Dendritic cell treated with granulocyte-macrophage colony-stimulating factor and Interleukin-4, amounts not matched to agents 40 ng/mL and 50 ng/mL, for 4 days (primary cell): Measurements from ENCODE around the gene ARHGEF26.
"Not testable (repeated sequence)": the region's sequence is repeated elsewhere in the genome, so short reads cannot be mapped to it uniquely, and the experiment has no call there.

Experiments
- H3K27ac Mint-ChIP-seq: one replicate; pipeline ENCODE4 v1.8.0; 2022; ENCODE audit warnings: mild to moderate bottlenecking, mixed read lengths
- H3K27me3 Mint-ChIP-seq: one replicate; pipeline ENCODE4 v1.8.0; 2022; ENCODE audit warnings: mild to moderate bottlenecking, mixed read lengths
- H3K36me3 Mint-ChIP-seq: one replicate; pipeline ENCODE4 v1.8.0; 2022; ENCODE audit warnings: low read depth, mixed read lengths
- H3K4me1 Mint-ChIP-seq: one replicate; pipeline ENCODE4 v1.8.0; 2022; ENCODE audit warnings: low read depth, mixed read lengths
- H3K4me3 Mint-ChIP-seq: one replicate; pipeline ENCODE4 v1.8.0; 2022; ENCODE audit warnings: mild to moderate bottlenecking, moderate library complexity, mixed read lengths
- H3K9me3 Mint-ChIP-seq: one replicate; pipeline ENCODE4 v1.8.0; 2022; ENCODE audit warnings: mixed read lengths
- intact Hi-C: fragments of 100-400 bp; cut with micrococcal nuclease; formaldehyde crosslinking; loops from one replicate; pipeline ENCODE4 v1.15.0; 2022

The ARHGEF26 gene

GRCh38 chr3:154120961-154121700, at the start of gene ARHGEF26:
ARHGEF26 (plus strand) TSS chr3:154121390; CDS start chr3:154121993, 603 bp downstream.
- Mint-ChIP-seq H3K27ac (peak within 1 kb of the TSS; percentile 37), H3K27me3 (peaks cover 54% of the 10 kb centered on the region), H3K4me3 (peak within 1 kb of the TSS; percentile 82), H3K36me3 (no peaks in the 10 kb centered on the region), H3K9me3 (no peaks in the 10 kb centered on the region), H3K4me1 (peaks cover 30% of the 10 kb centered on the region)
- intact Hi-C loops: no loop called here

- Mint-ChIP-seq H3K27me3 (no peaks in the 10 kb centered on the region), H3K36me3 (no peaks in the 10 kb centered on the region), H3K9me3 (no peaks in the 10 kb centered on the region), H3K4me3 (no peak overlapping the region), H3K27ac (no peak overlapping the region), H3K4me1 (no peaks in the 10 kb centered on the region)
- intact Hi-C loops: no loop called here
These were observed 46.2 kb upstream of the ARHGEF26 start for GRCh38 chr3:154074966-154075365.

GRCh38 chr3:154078672-154079071, 42.5 kb upstream of the ARHGEF26 start:
- Mint-ChIP-seq H3K9me3 (peaks cover 16% of the 10 kb centered on the region), H3K36me3 (no peaks in the 10 kb centered on the region), H3K27me3 (no peaks in the 10 kb centered on the region), H3K27ac (no peak overlapping the region), H3K4me3 (no peak overlapping the region), H3K4me1 (no peaks in the 10 kb centered on the region)
- intact Hi-C loops: no loop called here

GRCh38 chr3:154081305-154081704, 39.9 kb upstream of the ARHGEF26 start:
- intact Hi-C loops: no loop called here
- H3K27me3 Mint-ChIP-seq: no peaks in the 10 kb centered on the region
- no peak overlapping the region for H3K27ac Mint-ChIP-seq
- H3K4me3 Mint-ChIP-seq: no peak overlapping the region
- no peaks in the 10 kb centered on the region for H3K36me3 Mint-ChIP-seq
- H3K4me1 Mint-ChIP-seq: no peaks in the 10 kb centered on the region
- H3K9me3 Mint-ChIP-seq: peaks cover 16% of the 10 kb centered on the region

GRCh38 chr3:154085071-154085470, 36.1 kb upstream of the ARHGEF26 start:
- Mint-ChIP-seq H3K36me3 (no peaks in the 10 kb centered on the region), H3K4me3 (no peak overlapping the region), H3K9me3 (peaks cover 16% of the 10 kb centered on the region), H3K27ac (no peak overlapping the region), H3K4me1 (no peaks in the 10 kb centered on the region), H3K27me3 (no peaks in the 10 kb centered on the region)
- intact Hi-C loops: no loop called here

- Mint-ChIP-seq H3K9me3 (peaks cover 16% of the 10 kb centered on the region), H3K27me3 (no peaks in the 10 kb centered on the region), H3K27ac (no peak overlapping the region), H3K4me1 (no peaks in the 10 kb centered on the region), H3K4me3 (no peak overlapping the region), H3K36me3 (no peaks in the 10 kb centered on the region)
- intact Hi-C loops: no loop called here
These were observed 35.4 kb upstream of the ARHGEF26 start for GRCh38 chr3:154085799-154086198.

GRCh38 chr3:154086286-154086685, 34.9 kb upstream of the ARHGEF26 start:
- H3K9me3 Mint-ChIP-seq: peaks cover 16% of the 10 kb centered on the region
- H3K4me3 Mint-ChIP-seq: no peak overlapping the region
- H3K27me3 Mint-ChIP-seq: no peaks in the 10 kb centered on the region
- H3K36me3 Mint-ChIP-seq: no peaks in the 10 kb centered on the region
- H3K27ac Mint-ChIP-seq: no peak overlapping the region
- no peaks in the 10 kb centered on the region for H3K4me1 Mint-ChIP-seq
- intact Hi-C loops: no loop called here

GRCh38 chr3:154087756-154088480, 33.3 kb upstream of the ARHGEF26 start:
- H3K4me3 Mint-ChIP-seq, H3K27me3 Mint-ChIP-seq, H3K4me1 Mint-ChIP-seq, H3K27ac Mint-ChIP-seq, H3K9me3 Mint-ChIP-seq, H3K36me3 Mint-ChIP-seq, intact Hi-C loops: not testable (repeated sequence)

- Mint-ChIP-seq H3K36me3 (no peaks in the 10 kb centered on the region), H3K9me3 (no peaks in the 10 kb centered on the region), H3K4me1 (no peaks in the 10 kb centered on the region), H3K27me3 (no peaks in the 10 kb centered on the region), H3K27ac (no peak overlapping the region), H3K4me3 (no peak overlapping the region)
- intact Hi-C loops: no loop called here
These were observed 31.5 kb upstream of the ARHGEF26 start for GRCh38 chr3:154089421-154090420.

- Mint-ChIP-seq H3K4me1 (no peaks in the 10 kb centered on the region), H3K36me3 (no peaks in the 10 kb centered on the region), H3K27ac (no peak overlapping the region), H3K9me3 (no peaks in the 10 kb centered on the region), H3K4me3 (no peak overlapping the region), H3K27me3 (no peaks in the 10 kb centered on the region)
- intact Hi-C loops: no loop called here
These were observed 27.1 kb upstream of the ARHGEF26 start for GRCh38 chr3:154094051-154094450.

GRCh38 chr3:154095832-154096421, 25.3 kb upstream of the ARHGEF26 start:
- Mint-ChIP-seq H3K9me3 (no peaks in the 10 kb centered on the region), H3K27ac (no peak overlapping the region), H3K4me3 (no peak overlapping the region), H3K27me3 (no peaks in the 10 kb centered on the region), H3K4me1 (no peaks in the 10 kb centered on the region), H3K36me3 (no peaks in the 10 kb centered on the region)
- intact Hi-C loops: loop anchor here (2.0 kb wide), 1 partner anchor 157 kb away; no protein-coding TSS in a partner anchor

GRCh38 chr3:154098376-154098775, 22.8 kb upstream of the ARHGEF26 start:
- no peaks in the 10 kb centered on the region for H3K36me3 Mint-ChIP-seq
- no peaks in the 10 kb centered on the region for H3K27me3 Mint-ChIP-seq
- no peak overlapping the region for H3K27ac Mint-ChIP-seq
- no peak overlapping the region for H3K4me3 Mint-ChIP-seq
- no peaks in the 10 kb centered on the region for H3K4me1 Mint-ChIP-seq
- intact Hi-C loops: no loop called here
- H3K9me3 Mint-ChIP-seq: no peaks in the 10 kb centered on the region

GRCh38 chr3:154100556-154100955, 20.6 kb upstream of the ARHGEF26 start:
- H3K27ac Mint-ChIP-seq: no peak overlapping the region
- H3K36me3 Mint-ChIP-seq: no peaks in the 10 kb centered on the region
- no peaks in the 10 kb centered on the region for H3K9me3 Mint-ChIP-seq
- no peaks in the 10 kb centered on the region for H3K4me1 Mint-ChIP-seq
- intact Hi-C loops: no loop called here
- H3K4me3 Mint-ChIP-seq: no peak overlapping the region
- H3K27me3 Mint-ChIP-seq: no peaks in the 10 kb centered on the region
